Activated naive CD4-positive, alpha-beta T cell treated with anti-CD3 and anti-CD28 coated beads, Interleukin-2, amount 50 U/mL, for 16 hours (primary cell): ENCODE measurements around the gene KCNMA1.

Source experiments
- DNase-seq: peaks from one replicate; pipeline ENCODE4 v3.0.0-alpha.2; 2020

The KCNMA1 gene

DNA sequence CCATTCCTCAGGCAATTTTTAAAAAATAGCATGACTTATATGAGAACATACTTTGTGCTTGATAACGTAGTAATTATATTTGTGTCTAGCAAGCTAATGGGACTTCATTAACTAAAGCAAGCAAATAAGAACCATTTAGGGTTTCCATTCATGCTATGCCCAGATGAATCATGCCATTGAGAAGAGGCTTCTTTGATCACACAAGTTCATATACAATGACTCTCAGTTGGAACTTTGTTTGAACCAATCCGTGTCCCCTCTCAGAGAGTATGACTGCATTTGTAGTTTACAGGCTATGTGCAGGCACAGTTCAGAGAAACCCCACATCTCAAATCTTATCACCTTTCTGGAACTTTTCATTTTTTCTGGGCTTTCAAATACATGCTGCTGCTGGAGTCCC lies 614.2 kb downstream of the KCNMA1 start:
- DNase-seq = no peak

DNA sequence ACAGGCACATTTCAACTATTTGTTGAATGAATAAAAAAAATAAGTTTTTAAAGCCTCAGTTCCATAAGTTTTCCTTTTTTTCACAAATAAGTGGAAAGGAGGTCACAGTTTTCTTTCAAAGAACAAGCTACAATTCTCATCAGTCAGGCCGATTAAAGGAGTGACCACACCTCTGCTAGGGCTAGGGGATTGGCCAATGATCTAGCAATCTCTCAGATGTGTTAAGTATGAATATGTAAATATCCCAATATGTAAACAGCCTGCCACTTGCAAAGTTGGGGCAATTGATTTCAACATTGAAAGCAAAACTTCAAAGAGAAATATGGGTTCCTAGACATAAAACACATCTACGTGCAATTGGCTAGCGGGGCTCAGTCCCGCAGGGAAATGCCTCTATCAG lies 614.9 kb downstream of the KCNMA1 start:
- DNase-seq = no peak

DNA sequence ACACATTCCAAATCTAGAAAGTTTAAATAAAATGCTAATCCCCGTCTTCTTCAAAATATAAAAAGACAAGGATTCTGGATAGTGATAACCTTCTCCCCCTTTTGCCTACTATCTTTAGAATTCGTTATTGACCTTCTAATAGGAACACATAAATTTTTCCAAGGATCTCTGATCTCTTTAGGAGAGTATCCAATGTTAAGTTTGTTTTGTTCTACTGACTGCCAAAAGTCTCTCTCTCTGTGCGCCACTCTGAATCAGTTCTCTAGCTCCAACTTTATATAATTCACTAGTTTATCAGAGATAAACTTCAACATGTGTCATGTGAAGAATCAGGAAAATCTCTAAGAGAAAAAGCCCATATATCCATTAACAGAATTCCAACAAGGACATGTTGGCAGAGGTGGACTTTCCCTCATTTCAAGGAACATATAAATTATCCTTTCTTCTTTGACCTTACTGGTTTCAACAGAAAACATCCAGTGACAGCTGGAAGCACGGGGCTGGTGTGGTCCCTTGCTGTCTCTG lies 615.6 kb downstream of the KCNMA1 start:
- DNase-seq = no peak

DNA sequence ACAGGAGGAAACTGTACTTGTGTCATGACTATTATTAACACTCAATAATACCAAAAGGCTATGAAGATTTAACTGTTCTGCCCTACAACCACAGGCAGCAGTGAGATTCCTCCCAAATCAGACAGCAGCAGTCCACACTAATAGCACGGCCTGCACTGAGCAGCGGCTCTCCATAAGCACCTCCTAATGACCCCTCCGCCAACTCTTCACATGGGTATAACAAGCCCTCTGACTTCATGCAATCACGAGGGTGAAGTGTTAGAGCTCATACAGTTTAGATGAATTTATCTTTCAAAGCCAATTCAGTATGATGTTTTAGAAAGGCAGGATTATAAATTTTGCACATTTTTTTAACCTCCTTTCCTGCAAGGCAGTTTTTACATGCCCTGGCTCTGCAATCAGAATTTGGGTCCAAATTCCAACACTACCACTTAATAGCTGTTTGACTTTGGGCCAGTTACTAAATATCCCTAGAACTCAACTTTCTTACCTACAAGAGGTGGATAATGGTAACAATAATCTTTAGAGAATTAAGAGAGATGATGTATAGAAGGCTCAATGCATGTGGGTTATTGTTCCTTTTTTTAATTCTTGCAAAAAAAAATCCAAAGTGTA lies 617.1 kb downstream of the KCNMA1 start:
- DNase-seq = no peak

DNA sequence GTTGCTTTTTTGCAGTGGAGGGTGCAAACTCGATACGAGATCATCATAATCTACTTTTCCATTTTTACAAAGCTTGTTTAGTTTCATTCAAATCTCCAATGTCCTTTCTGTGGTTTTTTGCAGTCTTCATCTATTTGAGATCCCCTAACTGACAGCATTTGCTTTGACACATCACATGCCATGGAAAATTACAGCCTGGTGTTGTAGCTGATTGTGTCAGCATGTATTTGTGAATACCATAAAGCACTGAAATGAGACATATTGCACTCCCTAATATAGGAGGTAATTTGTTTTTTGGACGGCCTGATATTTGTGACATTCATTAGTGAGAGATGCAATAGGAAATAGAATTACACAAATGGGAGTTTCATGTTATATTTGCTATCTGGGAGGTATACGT lies 620.8 kb downstream of the KCNMA1 start:
- DNase-seq = no peak

DNA sequence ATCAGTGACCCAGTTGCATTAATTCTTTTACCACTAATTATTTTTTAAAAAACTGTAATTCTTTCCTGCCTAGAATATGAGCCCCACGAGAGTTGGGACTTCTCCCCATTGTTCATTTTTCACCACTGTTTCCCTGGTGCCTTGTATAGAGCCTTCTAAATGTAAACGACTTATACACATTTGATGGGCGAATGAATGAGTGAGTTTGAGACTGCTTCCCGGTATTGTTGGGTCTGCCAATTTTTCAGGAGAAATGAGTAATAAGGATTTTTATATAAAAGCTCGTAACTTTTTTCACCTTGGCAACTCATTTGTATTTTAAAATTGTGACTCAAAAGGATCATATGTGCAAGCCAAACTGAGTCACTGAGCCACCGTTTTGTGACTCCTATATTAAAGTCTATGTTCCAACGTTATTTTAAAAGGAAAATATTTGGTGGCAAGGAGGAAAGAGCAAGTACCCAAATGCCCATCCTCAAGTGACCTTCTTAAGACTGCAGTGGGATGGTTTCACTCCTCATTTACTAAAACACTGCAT lies 621.3 kb downstream of the KCNMA1 start:
- DNase-seq = no peak

DNA sequence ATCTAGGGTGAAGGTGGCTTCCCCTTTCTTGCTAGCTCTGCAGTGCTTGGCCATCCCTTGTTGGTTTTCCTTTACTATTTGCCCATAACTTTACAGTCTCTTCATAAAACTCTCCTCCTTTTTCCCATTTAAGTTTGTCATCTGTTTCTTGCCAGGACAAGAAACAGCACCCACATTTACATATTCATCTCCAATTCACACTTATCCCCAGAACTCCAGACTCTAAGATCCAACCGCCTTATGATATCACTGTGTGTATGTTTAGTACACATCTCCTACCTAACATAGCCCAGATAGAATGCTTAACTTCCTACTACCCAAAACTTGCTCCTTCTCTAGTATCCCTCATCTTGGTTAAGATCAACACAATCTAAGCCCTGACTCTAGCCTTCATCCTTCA lies 622.2 kb downstream of the KCNMA1 start:
- DNase-seq = no peak

DNA sequence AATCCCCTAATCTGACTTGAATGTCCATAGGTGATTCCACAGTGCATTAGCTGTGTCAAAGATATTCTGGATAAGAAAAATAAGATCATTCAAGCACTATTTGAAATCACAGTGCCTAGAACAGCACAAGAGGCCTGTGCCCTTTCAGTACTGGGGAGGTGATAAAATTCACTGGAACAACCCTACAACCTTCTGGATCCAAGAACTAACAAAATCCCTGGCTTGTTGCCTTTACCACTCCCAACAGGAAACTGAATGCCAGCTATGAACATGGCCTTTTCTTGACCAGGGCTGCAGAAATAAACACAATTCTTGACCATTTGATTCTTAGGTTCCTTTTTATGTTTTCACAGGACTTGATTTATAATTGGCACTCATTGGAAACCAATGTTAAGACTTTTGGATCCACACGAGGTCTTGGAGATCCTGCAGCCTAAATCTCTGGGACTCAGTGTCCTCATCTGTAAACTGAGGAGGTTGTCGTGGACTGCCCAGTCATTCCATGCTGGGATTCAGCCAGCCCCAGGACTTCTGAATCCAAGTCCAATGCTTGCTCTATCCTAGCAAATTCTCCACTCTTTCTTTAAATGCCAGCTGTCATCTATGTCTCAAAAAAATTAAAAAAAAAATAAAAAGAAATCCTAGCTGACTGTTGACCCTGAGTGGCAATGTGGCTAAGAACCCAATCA lies 624.7 kb downstream of the KCNMA1 start:
- no peak for DNase-seq

DNA sequence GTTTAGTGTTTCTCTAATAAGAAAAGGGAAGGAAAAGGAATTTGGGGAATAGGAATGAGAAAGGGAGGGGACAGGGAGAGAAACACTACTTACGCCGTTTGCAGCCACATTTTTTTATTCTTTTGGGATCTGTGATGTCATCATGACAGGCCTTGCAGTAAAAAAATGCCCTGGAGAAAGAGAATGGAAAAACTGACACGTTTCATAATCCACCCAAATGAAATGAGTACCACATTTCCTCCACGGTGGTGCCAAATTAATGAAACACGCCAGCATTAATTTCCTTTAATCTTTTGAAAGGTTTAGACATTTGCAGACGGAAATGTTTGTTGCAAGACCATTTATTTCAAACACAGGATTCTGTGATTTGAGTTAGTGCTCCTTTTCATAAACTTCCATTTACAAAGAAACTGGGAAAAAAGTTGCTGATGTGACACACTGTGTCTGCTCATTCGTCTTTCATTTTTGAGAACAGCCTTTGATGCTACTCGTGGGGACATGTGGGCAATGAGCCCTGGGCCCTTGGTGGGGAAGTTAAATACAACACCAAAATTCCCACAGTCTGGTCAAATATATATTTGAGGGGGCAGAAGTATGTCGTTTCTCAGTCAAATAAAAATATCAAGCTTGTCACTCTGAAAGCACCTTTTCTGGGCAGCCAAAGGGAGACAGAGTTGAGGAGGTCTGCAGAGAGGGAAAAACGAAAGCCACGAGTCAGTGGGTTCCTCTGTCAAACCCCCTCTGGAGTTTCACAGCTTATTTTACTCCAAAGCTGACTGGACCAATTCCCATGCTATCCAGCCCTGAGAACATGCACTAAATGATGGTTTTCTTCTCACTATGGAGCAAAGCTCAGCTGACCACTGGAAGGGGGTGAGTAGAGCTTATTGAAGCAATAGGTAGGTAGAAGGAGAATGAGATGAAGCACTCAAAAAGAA lies 625.5 kb downstream of the KCNMA1 start:
- DNase-seq = no peak

DNA sequence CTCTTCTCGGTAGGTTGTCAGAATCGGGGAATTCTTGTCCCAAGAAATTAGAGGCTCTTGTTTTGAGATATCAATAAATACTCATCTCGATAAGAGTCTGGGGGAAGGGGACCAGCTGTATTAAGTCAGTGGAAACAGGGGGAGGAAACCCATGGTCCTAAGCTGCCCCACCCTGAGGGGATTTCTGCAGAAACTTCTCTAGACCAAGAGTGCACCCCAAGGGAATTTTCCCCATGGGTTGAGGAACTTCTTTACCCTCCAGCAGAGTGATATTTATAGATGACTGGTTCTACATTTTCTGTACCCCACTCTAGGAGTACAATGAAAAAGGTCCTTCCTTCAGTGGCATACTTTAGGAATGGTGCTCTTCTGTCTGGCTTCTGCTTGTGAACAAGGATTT lies 627.2 kb downstream of the KCNMA1 start:
- DNase-seq = no peak

DNA sequence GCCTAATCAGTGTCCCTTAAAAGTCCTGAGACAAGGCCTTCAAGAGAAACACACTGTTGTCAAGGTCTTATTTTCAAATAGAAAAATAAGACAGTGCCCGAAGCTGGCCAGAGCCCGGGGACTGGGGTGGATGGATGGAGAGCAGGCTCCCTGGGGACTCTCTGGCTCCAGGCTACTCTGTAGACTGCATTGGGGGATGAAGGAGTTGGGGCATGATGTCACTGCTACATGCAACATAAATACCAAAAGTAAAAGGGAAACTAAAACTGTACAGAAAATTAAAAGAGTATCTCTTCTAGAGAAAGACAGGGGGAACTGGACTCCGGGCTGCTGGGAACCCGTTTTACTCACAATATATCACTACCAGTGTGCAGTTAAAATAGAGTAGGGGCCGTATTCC lies 629.8 kb downstream of the KCNMA1 start:
- no peak for DNase-seq

DNA sequence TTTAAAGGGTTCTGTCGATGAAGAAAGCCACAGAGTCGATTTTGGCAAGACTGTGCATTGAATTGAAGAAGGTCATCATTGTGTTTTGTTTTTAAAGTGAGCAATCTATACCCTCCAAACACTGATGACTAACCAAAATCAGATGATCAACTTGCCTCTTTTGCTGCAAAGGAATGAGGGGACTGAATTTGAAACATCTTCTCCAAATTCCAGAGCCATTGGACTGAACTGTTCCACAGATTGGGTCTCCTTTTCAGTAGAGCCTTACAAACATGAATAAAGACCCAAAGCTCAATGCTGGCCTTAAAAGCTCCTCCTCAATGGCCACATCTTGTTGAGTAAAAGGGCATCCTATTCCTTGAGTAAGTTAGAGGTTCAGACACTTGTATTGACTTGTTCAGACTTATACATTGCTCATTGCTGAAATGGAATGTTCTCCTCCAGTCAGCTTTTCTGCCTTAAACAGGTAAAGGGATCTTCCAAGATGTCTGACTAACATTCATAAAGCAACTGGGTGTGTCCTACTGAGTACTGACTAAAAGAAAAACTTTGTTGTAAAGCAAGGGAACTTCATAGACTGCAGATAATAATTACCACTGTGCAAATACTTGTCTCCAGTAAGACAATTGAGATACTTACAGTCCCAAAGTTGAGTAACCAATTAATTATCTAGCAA lies 630.6 kb downstream of the KCNMA1 start:
- DNase-seq = no peak

DNA sequence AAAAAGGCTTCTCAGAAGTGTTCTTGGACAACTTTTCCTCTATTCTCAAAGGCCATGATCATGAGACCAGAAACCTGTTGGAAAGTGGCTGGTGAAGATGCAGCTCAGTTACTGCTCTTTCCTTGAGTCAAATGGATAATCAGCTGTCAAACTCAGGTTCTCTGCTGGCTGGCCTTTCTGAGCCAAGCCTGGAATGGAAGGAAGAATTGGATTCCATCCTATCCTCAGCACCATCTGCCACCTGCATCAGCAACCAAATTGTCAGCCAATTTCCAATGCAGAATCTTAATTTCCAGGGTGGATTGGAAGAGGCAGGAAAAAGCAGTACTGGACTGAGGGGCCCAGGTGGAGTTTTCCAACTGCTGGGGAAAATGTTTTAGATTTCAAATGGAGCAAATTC lies 631.7 kb downstream of the KCNMA1 start:
- no peak for DNase-seq

DNA sequence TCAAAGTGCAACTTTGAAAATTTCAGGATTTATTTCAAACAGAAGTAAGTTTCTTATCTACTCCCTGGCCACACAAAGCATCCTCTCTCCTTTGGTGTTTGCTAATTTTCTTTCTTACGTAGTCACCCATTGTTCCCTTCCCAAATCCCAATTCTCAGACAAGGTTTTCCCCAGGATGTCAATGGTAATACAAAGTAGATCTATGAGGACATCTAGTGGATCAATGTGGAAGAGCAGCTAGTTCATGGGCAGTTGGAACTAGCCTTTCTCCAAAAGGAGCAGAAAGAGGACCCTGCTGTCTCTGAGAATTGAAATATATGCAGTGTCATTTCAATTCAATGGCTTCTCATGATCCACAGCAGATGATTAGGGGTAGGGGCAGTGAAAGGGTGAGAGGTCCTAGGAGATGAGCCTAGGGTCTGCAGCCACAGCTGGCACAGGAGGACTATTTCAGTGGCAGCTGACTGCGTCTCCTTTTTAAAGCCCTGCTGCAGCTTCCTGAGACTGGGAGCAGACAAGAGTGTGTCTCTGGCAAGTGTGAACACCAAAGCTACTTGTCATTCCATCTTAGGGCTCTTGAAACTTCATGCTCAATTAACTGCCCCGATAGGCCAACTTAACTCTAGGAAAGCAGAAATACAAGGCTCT lies 632.6 kb downstream of the KCNMA1 start:
- DNase-seq = no peak

DNA sequence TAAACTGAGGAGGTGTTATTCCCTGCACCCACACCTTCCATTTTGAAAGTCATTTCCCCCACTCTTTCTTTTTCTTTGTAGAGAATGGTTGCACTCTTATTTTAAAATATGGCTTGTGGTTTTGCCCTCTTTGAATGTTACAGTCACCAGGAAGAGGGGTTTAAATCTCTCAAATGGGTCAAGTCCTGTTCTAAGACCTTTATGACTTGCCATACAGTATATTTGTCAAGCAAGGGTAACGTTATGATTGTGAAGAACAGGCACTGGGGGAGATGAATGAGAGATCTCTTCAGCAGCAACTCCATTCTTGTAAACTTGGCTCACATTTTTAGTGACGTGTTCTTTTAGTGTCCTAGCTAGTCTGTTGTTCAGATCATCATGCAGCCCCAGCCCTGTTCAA lies 634.7 kb downstream of the KCNMA1 start:
- DNase-seq = no peak

DNA sequence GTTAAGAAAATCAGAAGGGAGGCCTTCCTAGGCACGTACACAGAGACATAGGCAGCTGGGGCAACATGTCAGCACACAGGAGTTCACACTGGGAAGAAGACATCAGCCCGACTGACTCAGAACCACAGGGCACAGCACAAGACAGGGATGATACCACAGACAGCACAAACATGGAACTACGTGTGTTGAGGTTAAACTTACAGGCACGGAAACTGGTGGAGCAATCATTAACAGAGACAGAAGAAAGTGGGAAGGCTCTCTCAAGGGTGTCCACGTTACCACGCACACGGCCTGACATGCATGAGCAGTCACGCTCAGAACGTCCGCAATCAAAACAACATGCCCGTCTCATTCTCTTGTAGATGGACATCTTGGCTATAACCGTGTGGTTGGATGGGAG lies 636.4 kb downstream of the KCNMA1 start:
- DNase-seq = no peak

DNA sequence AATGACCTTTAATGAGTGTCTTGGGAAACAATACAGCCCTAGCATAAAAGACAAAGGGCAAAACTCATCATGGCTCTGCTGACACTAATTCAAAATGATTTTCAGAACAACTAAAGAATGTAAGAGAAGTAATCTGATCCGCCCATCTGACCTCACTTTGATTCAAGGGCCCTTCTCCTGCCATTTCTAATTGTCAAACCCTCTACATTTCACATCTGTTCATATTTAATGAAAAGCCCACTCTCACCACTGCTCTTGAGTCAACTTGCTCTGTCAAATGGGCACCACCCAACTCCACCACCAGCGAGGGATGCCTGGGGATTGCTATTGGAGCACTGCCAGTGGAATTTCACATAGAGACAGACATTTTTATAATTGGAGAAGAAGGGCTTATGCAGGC lies 639.2 kb downstream of the KCNMA1 start:
- no peak for DNase-seq

DNA sequence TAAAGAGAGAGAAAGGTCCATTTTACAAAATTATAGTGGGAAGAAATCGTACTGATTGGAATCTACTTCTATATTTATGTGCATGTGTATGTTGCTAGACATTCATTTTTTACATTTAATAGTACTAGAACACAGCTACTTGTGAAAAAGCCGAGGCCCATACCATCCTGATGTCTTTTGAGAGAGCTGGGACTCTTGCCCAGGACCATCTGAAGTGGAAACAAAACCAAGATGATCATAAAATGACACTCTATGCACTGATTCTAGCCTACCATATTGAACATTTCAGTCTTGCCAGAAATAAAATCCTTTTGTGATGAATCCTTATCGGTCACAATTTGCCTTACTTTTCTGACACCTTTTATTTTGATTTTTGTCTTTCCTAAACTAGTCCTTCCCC lies 640.0 kb downstream of the KCNMA1 start:
- no peak for DNase-seq

DNA sequence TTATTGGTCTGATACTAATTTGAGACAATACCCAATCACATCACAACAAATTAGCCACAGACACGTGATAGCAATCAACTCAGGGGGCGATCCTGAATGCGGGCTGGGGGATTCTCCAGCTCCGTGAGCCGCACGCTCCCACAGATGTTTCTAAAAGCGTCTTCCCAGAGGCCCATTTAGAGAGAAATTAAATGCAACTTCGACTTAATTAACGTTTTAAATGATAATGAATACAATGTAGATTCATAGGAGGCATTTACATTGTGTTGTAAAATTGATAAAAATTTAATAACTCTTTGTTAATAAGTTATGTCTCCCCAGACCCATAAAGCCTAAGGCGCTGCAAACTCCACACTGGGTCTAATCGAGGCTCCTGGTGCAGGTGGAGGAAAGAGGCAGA lies 642.6 kb downstream of the KCNMA1 start:
- no peak for DNase-seq

DNA sequence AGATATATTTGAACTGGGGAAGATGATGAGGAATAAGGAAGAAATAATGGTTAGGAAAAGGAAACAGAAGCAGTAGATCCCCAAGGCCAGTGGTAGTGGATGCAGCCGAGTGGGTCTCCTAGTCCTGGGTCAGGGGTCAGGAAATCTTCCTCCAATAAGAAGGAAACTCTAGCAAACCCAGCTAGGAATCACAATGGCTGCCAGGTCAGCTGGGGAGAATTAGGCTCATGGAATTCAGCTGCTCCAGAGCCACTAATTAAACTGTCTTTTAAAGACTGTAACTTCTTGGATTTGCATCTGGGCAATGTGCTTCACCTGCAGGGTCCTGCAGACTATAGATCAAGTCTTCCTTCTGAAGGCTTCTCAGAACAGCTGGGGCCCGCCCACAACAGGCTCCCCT lies 644.4 kb downstream of the KCNMA1 start:
- DNase-seq = no peak

DNA sequence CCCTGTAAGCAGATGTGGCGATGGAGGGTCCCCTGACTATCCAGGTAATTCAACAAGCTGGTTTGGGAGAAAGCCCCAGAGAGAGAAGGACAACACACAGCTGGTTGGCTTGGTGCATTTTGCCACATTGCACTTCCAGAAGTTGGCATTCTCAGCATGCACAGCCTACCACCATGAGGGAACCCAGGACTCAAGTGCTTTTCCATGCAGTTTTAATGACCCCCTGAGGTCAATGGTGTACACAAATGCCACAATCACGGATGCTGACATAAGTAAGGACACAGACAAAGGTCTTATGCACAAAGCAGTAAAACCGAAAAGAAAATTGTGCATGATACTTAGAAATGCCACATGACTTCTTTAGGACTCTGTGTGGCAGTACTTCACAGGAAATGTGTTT lies 645.1 kb downstream of the KCNMA1 start:
- DNase-seq = no peak

DNA sequence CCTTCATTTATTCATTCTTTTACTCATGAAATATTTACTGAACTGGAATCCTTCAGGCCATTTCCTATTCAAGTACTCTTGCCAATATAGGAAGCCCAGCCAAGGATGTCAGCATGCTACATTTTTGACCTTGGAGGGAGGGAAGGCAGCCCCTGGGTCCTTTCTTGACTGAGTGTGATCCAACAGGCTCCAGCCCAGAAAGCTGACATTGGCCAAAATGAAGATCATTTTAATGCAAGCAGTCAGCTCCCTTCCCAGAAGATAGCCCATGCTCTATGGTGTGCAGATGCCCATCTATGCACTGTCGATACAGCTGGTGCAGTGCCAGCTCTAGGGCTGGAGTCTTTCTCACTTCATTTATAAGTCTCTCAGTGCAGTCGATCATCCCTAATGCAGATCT lies 646.0 kb downstream of the KCNMA1 start:
- no peak for DNase-seq
